Measurements from ENCODE around the gene UBE2Z.

DNA sequence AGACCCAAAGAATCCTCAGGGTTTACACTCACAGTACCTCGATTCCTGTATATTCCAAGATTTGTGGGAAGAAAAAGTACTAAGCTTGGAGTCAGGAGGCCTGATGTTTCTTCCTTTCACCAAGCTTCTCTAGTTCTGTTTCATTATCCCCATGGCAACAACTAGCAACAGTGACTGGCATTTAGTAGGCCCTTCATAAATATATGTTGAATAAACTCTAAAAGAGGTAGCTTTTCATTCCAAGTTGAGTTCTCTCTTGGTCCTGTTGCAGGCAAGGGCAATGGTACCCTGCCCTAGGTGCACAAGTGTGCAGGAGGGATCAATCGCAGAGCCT is 527 bp upstream of the UBE2Z start:
- TF ChIP-seq CTCF (IDR thresholded peaks at IDR 0.05) (no peak), EZH2 (IDR thresholded peaks at IDR 0.05; ENCODE audit: borderline replicate concordance, insufficient read depth, low read depth, low read length, poor library complexity, severe bottlenecking) (no peak)

Data from B cell (primary cell).